NCI-H2107 treated with DMSO at 0.1 percent for 48 hours (cell line): Measurements from ENCODE around the gene APP.
"Not testable (repeated sequence)": the region's sequence is repeated elsewhere in the genome, so short reads cannot be mapped to it uniquely, and the experiment has no call there.

Experiments used
- DNase-seq: peaks from one replicate; lab custom pipeline; 2025; ENCODE audit not compliant: unreplicated experiment; lab: John Stamatoyannopoulos, UW

Gene APP

GRCh38 chr21:26099610-26100219 lies 70.9 kb downstream of the APP start:
- peak; percentile 66 for DNase-seq

GRCh38 chr21:26098772-26099397 lies 71.7 kb downstream of the APP start:
- DNase-seq, result peak; percentile 20

- no peak for DNase-seq
These were observed 73.1 kb downstream of the APP start for GRCh38 chr21:26097475-26097874.

GRCh38 chr21:26096494-26097371 lies 73.8 kb downstream of the APP start:
- no peak for DNase-seq

GRCh38 chr21:26095131-26095530 lies 75.4 kb downstream of the APP start:
- no peak for DNase-seq

- peak; percentile 69 for DNase-seq
These were observed 77.4 kb downstream of the APP start for GRCh38 chr21:26093122-26093521.

- DNase-seq, result no peak
These were observed 79.0 kb downstream of the APP start for GRCh38 chr21:26091480-26092018.

GRCh38 chr21:26089730-26090129 lies 80.8 kb downstream of the APP start:
- DNase-seq, result no peak

- no peak for DNase-seq
These were observed 83.2 kb downstream of the APP start for GRCh38 chr21:26087223-26087918.

- no peak for DNase-seq
These were observed 84.7 kb downstream of the APP start for GRCh38 chr21:26085882-26086281.

- DNase-seq, result no peak
These were observed 85.4 kb downstream of the APP start for GRCh38 chr21:26085127-26085526.

GRCh38 chr21:26082549-26082948 lies 88.0 kb downstream of the APP start:
- no peak for DNase-seq

- DNase-seq, result not testable (repeated sequence)
These were observed 89.3 kb downstream of the APP start for GRCh38 chr21:26081175-26081760.

- DNase-seq, result no peak
These were observed 90.4 kb downstream of the APP start for GRCh38 chr21:26080211-26080610.

GRCh38 chr21:26079366-26079765 lies 91.2 kb downstream of the APP start:
- DNase-seq, result no peak

- DNase-seq, result no peak
These were observed 93.0 kb downstream of the APP start for GRCh38 chr21:26077521-26077920.

- no peak for DNase-seq
These were observed 97.6 kb downstream of the APP start for GRCh38 chr21:26072666-26073615.

GRCh38 chr21:26070822-26071425 lies 99.6 kb downstream of the APP start:
- no peak for DNase-seq

GRCh38 chr21:26070121-26070520 lies 100.4 kb downstream of the APP start:
- DNase-seq, result no peak
